ENCODE data around the gene HHIPL1. TPM values are rescaled to one million over a fixed set of nuclear protein-coding genes. Genes with fewer than 3 reads are reported as not detected.

Gene HHIPL1
- total RNA-seq: 0.79 and 1.1 TPM in 2 replicates

DNA sequence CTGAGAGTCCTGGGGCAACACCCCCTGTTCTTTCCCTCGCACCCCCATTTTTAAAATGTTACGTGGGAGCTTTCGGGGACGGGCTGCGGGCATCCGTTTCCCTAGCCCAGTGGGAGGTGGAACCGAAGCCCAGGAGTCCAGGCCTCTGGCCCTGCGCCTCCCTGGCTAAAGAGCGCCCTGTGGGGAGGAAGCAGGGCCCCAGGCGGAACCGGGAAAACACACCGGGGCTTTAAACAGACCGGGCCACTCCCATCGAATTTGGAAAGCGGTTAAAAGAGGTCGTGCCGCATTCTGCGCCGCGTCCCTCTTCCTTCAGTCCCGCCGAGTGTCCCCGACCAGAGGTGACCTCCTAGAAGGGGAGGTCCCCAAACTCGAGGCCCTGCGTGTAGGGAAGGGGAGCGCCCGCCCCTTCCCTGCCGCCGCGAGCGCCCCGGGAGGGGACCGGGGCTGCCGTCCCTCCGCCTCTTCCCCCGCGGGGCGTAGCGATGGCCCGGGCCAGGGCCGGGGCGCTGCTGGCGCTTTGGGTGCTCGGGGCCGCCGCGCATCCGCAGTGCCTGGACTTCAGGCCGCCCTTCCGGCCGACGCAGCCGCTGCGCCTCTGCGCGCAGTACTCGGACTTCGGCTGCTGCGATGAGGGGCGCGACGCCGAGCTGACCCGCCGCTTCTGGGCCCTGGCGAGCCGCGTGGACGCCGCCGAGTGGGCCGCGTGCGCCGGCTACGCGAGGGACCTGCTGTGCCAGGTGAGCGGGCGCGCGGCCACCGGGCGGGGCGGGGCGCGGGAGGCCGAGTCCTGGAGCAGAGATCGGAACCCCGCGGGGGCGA is at the start of gene HHIPL1:
Gene HHIPL1, plus strand, starts transcription at position 407 of the 822 bp plus-strand sequence. Its CDS starts 79 bp downstream, at position 486.
- peak; percentile 40 to 47 for DNase-seq (ENCODE audit: low read depth in 2 of 2)

DNA sequence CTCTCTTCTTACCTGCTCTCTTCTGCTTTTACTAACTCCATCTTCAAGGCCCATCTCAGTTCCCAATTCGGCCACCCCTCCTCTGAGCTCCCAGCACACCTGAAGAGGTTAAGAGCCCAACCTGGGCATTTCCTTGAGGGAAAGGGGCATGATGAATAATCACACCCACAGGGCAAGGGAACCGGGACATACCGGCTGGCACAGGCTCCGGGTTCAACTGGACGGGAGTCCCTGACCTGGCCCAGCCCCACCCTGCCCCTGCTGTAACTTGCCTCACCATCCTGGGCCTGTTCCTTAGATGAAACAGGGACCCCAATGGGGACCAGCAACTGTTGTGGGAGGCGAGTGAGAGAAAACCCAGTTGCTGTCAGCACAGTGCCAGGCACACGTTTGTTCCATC is 49.4 kb upstream of the HHIPL1 start:
- DNase-seq (ENCODE audit: low read depth in 2 of 2): no peak

DNA sequence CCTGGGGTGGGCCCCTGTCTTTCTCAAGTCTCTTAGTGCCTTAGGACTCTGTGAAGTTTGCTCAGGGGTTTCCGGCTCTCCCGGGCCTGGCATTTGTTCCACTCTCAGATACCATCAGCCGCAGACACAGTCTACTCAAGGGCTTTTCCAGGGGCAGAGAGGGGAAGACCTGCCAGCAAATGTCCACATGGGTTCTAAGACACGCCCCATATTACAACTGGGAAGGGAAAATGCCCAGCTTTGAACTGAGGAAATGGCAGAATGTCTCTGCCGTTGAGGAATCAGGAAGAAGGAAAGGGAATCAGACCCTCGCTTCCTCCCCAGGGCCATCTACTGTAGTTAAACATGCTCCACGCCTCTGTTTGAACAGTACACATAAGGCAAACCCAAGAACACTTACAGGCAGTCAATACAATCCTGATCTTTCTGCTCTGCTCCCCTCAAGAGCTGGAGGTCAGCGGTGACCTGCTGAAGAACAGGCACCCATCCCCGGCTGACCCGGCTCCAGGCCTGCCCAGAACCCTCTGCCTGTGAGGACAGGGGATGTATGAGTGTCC is 48.8 kb upstream of the HHIPL1 start:
- DNase-seq (ENCODE audit: low read depth in 2 of 2): peak in 1 of 2 donors; percentile 60

DNA sequence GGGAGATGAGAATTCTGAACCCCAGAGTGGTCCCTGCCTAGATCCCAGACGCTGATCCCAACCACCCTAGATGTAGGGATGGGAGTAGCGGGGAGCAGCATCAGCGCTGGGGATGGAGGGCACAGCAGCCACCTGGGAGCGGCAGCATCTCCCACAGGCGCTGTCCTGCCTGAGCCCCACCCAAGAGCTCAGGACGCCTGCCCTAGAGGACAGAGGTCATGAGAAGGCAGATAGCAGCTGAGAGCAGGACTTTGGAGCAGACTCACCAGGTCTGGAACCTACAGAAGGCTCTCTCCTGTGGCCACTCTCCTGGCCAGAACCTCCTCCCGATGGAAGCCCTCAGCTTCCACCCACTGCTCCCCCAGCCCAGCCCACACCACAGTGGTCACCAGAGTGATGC is 48.2 kb upstream of the HHIPL1 start:
- no peak for DNase-seq (ENCODE audit: low read depth in 2 of 2)

DNA sequence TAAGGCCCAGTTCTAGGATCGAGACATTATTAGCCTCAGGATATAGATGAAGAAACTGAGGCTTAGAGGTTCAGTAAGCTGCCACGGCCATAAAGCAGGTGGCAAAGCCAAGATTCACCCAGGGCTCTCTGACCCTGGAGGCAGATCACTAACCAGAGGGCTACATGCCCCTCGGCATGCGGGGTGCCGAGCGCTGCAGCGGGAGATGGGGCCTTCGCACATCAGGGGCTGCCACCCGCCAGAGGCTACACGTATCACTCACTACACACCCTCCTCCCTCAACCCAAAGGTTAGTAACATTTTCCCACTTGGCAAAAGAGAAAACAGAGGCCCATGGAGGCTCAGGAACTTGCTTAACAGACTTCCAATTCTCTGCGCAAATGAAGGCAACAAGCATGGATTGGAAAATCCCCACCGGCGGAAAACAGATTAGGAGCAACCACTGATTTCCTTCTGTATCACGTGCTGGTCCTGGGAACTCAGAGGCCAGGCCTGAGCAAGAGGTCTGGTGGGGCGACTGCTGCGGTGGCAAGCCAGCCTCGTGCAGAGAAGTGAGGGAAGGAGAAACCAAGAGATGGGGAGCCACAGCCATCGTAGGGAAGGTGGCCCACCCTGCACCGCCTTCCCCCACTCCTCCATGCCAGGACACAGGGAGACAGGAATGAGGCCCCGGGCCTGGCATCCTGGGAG is 46.9 kb upstream of the HHIPL1 start:
- DNase-seq (ENCODE audit: low read depth in 2 of 2): peak; percentile 41 to 47

DNA sequence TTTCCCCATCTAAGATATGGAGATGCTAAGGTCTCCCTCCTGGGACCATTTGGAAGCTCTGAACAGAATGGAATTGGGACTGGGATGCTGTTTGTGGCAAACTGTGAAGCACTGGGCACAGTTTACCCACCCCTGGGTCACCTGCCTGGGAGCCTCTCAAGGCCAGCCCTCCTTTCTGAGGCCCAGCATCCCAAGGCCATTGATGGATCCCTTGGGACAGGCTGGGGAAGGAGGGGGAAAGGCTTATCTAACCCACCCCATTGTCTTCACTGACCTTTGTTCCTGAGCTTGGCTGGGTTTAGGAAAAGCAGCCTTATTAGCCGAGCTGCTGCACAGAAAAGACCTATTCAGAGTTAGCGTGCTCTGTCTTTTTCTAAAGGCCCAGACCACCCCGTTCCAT is 46.2 kb upstream of the HHIPL1 start:
- DNase-seq (ENCODE audit: low read depth in 2 of 2): no peak

DNA sequence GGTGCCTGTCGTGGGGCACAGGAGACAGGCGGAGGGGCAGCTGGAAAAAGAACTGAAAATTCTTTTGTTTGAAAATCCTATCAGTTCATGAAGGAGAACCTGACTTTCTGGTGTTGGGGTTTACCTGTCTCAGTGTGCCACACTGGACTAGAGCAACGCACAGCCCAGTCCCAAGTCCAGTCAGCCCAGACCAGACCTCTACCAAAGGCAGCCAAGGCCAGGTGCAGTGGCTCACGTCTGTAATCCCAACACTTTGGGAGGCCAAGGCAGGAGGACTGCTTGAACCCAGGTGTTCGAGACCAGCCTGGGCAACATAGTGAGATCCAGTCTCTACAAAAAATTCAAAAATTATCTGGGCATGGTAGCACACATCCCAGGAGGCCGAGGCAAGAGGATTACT is 45.5 kb upstream of the HHIPL1 start:
- no peak for DNase-seq (ENCODE audit: low read depth in 2 of 2)

DNA sequence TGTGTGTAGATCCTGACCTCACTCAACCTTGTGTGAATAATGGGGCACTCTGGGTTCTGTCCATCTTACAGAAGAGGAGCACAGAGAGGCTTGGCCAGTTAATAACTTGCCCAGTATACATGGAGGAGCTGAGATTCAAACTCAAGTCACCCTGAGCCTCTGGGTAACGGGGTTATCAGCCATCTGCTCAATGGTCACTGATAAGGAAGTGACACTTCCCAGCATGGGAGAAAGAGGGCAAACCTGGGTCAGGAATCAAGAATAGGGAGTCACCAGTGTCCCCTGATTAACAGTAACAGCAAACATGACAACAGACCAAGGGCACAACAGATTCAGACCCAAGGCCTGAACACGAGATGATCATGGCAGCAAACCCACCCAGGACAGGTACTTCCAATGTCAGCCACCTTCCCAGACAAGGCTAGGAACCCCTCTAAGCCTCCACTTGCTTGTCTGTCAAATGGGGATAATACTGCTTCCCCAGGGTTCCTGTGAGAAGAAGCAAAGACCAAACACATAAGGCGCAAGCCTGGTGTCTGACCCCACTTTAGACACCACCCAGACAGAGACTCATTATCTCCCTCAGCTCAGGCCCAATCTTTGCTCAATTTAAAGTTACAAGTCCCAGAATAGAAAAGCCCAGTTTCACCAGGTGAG is 44.6 kb upstream of the HHIPL1 start:
- no peak for DNase-seq (ENCODE audit: low read depth in 2 of 2)

DNA sequence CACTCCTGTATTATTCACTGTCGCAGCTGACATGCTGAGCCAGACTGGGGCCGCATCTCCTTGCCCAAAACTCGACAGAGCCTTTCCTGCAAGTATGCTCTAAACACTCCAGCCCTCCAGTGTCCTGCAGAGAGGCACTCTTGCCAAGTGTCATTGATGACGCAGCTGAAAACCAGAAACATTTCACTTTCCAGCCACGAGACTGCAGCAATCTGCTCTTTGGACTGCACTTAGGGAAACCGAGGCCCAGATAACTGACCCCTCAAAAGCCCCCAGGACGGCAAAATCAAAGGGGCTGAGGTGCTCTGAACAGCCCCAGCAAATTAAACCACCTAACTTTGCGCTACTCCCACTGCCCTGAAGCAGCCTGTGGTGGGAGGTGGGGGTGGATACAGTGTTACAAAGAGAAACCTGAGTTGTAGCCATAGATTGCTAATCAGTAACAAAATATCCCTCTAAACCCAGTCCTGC is 43.5 kb upstream of the HHIPL1 start:
- no peak for DNase-seq (ENCODE audit: low read depth in 2 of 2)

DNA sequence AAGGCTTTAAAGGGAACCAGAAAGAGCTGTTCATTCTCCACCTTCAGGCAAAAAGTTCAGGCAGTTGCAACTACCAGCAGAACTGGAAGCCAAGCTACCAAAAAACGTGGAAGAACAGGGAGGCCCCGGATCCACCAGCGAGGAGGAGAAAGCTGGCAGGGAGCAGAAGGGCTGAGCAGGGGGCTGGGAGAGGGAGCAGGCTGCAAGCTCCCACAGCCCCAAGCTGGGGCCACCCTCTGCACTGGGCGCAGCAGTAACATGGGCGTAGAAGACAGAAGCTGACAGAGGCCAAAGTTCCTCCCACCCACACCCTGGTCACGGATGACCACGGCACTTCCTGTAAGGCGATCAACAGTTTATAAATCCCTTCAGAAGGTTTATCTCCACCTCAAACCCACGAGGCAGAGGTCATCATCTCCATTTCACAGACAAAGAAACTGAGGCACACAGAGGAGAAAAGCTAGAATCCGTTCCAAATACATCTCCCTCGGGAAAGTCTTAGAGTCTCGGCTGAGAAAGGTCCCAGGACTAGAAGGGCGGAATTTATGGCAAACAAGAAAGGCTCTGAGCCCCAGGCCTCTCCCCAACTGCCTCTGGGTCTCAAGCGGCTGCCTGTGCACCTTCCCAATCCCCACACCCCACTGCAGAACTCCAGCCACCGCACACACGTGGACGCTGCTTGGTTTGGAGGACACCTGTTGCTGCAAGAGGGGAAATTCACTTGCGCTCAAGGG is 42.7 kb upstream of the HHIPL1 start:
- DNase-seq (ENCODE audit: low read depth in 2 of 2): no peak

DNA sequence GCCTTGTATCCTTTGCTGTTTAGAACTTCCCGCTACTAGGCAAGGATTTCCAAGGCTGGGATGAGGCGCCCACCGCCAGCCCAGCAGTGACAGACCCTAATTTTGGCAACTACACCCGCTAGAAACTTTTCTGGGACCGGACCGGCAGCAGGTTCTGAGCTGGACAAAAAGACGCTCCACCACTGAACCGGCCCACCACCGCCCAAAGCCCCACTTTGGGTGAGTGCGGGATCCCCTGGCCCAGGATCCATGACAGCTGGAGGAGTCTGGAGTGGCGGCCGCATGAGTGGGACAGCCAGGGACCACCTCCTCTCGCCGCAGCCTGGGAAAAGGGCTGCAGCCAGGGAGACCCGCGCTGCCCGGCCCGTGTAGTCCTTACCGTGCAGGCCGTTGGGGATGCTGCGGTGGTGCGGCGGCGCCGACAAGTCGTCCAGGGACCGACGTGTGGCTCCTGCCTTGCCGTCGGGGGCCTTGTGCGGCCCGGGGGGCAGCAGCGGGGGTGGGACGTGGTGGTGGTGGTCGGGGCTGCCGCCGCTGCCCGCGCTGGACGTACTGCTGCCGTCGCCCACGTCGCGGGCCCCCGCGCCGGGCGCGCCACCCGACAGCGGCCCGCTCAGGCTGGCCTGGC is 42.0 kb upstream of the HHIPL1 start:
- no peak for DNase-seq (ENCODE audit: low read depth in 2 of 2)

DNA sequence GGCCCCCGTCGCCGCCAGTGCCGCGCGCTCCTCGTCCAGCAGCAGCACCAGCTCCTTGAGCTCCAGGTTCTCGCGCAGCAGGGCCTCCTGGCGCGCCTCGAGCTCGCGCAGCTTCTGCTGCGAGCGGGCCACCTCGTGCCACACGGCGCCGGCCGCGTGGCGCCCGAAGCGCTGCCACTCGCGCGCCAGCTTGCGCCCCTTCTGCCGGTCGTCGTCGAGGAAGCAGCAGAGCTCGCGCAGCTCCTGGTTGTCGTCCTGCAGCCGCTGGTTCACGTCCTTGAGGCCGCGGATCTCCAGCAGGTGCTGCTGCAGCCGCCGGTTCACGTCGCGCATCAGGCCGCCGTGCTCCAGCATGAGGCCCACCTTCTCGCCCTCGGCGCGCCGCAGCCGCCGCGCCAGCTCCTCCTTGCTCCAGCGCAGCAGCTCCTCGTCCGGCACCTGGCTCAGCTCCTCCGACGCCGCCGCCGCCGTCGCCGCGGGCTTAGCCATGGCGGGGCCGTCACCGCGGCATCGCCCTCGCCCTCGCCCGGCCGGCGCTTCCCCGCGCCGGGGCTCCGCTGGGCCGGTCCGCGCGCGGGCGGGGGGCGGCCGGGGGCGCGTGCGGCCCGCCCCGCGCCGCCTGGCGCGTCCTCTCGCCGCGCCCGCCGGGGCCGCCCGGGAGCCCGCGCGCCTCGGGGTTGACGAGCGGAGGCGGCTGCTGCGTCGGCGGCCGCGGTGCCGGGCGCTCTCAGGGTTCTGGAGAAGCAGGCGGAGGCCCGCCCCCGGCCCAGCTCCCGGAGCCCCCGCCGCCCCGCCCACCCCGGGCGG is 41.3 kb upstream of the HHIPL1 start, which contains the start of gene CCDC85C:
Gene CCDC85C, minus strand, starts transcription at position 737 of the 807 bp plus-strand sequence. Its CDS starts 248 bp downstream, at position 489.
- peak; percentile 66 to 69 for DNase-seq (ENCODE audit: low read depth in 2 of 2)

DNA sequence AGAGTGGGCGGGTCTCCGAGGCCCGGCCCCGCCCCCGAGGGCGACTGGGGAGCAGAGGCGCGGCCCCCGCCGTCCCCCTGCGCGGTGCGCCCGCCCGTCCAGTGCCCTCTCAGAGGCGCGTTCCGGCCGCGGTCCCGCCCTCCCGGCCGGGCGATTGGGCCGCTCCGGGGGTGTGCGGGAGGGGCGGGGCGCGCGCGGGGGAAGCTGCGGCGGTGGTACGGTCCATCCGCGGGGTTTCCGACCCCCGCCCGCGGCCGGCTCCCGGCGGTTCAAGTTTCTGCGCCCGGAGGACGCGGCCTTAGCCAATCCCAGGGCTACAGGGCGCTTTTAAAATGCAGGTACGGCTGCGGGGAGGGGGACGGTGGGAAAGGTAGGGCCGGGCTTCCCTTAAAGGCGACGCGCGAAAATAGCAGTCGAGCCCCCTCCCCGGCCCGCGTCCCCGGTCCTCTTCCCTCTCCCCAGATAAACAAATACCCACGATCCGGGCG is 40.6 kb upstream of the HHIPL1 start:
- peak; percentile 97 to 98 for DNase-seq (ENCODE audit: low read depth in 2 of 2)

DNA sequence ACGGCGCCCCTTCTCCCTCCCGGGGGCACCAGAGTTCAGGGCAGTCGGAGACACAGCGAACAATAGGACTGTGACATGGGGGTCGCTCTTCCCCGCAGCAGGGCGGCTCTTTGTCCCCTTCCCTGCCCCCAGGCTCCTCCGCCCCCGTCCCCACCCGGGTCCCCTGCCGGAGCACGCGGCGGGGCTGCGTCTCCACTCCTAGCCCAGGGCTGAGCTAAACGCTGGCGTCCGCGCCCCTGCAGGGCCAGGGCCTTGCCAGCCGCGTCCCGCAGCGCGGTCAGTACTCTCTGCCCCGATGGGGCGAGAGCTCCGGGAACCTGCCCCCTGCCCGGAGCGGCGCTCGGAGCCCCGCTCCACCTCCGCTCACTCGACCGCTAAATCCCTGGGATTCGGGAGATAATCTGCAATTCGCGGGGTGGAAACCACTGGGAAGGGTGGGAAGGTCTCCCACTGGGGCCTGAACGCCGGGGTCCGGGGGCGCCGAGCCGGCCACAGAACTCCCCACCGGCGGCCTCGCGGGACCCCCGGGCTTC is 40.1 kb upstream of the HHIPL1 start:
- DNase-seq (ENCODE audit: low read depth in 2 of 2): peak; percentile 50 to 61

DNA sequence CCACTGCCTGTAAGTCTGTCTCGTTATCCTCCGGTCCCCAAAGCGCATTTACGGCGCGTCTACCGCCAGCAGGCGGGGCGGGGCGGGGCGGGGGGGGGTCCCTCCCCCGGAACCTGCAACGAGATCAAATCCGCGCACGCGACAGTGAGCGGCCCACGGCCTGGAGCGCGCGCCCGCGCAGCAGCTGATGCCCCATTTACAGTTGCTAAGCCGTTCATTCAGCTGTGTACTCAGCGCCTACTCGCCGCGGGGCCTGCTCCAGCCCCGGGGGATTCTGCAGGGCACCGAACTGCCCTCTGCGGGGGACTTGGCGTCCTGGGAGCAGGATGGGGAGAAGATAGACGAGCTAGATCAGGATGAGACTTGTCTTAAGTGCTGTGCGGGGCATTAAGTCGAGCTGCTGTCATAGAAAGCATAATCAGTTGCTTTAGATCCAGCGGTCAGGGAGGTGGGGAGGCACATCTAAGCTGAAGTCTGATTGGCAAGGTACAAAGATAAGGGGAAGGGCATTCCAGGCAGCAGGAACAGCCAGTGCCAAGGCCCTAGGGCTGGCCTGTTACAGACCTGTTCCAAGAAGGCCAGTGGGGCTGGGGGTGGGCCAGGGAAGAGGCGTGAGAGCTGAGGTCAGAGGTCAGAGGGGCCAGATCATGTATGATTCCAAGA is 39.5 kb upstream of the HHIPL1 start:
- DNase-seq (ENCODE audit: low read depth in 2 of 2): peak; percentile 66 to 86

DNA sequence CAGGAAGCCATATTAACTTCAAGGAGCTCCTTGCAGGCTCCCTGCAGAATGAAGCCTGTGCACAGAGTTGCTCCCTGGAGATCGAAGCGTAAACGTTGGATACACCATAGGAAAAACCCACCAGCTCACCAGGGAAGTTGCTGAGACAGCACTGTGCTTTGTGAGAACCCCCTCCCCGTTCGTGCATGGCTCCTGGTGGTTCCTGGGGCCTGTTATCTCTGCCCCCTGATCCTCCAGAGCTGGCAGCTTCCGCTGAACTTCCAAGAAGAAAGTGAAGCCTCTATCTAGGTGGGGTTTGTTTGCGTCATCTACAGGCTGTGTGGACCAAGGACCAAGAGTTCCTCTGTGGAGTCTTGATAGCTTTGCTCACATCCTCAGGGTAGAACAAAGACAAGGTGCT is 38.6 kb upstream of the HHIPL1 start:
- DNase-seq (ENCODE audit: low read depth in 2 of 2): no peak

DNA sequence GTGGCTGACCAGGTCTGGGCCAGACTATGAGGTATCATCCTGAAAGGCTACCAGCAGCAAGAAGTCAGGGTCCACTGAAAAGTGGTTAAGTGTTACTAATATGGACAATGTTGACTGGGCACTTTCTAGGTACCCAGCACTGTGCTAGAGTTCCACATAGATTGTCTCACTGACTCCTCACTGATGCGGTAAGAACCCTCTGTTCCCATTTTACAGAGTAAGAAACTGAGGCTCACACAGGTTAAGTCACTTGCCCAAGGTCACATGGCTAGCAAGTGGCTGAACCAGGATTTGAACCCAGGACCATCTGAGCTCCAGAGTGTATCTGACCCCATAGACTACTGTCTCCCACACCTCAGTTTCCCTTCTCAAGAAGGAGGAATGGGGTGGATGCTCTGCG is 36.3 kb upstream of the HHIPL1 start:
- no peak for DNase-seq (ENCODE audit: low read depth in 2 of 2)

DNA sequence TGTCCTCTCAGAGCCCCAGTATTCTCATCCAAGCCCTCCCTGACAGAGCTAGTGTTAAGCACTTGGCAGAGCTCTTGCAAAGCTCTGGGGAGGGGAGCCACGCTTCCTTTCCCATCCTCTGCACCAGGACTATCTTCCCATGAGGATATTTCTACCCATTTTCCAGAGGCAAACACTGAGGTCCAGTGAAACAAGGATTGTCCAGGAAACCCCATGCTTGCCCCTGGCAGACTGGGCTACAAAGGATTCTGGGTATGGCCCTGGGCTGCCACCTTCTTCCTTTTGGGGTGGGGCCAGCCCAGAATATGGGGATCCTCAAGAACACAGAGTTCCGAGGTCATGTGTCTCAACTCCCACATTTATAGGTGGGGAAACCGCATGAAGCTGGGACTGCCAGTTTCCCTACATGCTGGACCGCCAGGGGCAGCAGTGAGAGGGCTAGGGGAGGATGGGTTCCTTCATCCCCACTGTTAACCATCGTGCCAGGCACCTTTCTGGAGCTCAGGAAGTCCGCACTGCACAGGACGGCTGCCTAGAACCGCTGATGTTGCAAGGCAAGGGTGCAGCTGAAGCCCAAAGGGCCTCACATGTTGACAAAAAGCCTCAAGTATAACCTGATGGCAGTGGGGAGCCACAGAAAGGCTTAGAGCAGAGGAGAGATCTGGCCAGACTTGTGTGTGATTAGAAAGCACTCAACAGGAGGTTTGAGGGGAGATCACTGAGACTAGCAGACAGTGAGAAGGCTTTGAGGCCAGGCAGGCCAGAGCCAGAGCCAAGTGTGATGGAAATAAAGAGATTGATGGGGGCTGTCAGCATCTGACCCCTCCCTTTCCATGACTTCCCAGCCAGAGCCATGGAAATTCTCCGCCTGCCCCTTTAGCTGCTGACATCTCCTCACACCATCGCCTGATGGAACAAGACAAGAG is 35.4 kb upstream of the HHIPL1 start:
- no peak for DNase-seq (ENCODE audit: low read depth in 2 of 2)
